HG03457 (cell line): Measurements from ENCODE around the gene OR4M1.
"Not testable (repeated sequence)": the region's sequence is repeated elsewhere in the genome, so short reads cannot be mapped to it uniquely, and the experiment has no call there.

ENCODE experiments used
- ATAC-seq: cut with Tn5 transposase; IDR thresholded peaks from one replicate; pipeline ENCODE4 v1.9.1; 2021; ENCODE audit warnings: moderate number of reproducible peaks; ENCODE audit not compliant: unreplicated experiment

The OR4M1 gene

DNA sequence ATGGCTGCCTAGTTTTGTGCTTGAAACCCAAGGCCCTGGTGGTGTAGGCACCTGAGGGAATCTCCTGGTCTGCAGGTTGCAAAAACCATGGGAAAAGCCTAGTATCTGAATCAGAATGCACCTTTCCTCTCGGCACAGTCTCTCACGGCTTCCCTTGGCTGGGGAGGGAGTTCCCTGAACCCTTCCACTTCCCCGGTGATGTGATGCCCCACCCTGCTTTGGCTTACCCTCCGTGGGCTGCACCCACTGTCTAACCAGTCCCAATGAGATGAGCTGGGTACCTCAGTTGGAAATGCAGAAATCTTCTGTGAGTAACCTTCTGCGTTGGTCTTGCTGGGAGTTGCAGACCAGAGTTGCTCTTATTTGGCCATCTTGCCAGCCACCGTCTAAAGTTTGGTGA is 47.7 kb downstream of the OR4M1 start:
- ATAC-seq: not testable (repeated sequence)

DNA sequence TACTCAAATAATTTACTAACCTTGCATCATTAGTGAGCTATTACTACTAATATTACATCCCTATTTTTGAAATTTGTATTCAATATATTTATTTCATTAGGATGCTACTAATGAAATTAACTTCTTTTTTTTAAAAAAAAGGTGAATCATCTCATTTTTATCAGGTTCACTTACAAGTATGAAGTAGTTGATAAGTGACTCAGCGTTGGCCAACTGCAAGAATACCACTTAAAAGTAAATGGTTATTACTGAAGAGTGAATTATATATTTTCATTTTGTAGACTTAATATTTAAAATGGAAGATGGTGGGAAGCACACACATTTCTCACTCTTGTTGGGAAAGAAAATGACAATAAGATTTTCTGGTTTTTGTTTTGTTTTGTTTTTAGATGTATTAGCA is 49.9 kb downstream of the OR4M1 start:
- no peak for ATAC-seq

DNA sequence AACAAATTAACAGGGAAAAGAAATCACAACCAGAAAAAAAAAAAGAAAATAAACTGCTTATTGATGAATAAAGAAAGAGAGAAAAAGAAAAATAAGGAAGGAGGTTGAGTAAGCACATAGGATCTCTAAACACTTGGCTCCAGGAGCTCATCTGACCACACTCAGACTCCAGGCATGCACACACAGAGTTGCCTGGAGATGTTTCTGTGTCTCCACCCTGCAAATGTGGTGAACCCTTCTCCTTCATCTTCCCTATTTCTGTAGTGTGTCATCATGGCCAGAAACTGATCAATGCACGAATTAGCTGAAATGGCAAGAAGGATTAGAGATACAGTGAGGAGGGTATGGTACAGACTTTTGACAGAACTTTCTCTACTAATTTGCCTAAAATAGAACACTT is 50.5 kb downstream of the OR4M1 start:
- no peak for ATAC-seq

DNA sequence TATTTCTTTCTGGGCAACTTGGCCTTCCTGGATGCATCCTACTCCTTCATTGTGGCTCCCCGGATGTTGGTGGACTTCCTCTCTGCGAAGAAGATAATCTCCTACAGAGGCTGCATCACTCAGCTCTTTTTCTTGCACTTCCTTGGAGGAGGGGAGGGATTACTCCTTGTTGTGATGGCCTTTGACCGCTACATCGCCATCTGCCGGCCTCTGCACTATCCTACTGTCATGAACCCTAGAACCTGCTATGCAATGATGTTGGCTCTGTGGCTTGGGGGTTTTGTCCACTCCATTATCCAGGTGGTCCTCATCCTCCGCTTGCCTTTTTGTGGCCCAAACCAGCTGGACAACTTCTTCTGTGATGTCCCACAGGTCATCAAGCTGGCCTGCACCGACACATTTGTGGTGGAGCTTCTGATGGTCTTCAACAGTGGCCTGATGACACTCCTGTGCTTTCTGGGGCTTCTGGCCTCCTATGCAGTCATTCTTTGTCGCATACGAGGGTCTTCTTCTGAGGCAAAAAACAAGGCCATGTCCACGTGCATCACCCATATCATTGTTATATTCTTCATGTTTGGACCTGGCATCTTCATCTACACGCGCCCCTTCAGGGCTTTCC is 54.4 kb downstream of the OR4M1 start:
- ATAC-seq: not testable (repeated sequence)

DNA sequence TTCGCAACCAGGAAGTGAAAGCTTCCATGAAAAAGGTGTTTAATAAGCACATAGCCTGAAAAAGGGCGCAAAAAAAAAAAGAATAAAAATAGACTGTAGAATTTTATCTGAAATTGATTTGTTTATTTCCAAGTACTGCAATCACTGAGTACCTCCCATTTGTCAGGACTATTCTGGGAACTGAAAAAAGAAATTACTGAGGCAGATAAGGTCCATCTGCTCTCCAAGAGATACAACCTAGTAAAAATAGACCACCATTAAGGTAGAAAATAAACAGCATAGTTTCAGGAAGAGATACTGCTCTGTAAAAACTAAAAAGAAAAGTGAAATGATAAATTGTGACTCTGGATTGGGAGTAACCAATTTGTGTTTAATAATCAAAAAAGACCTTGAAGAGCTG is 55.0 kb downstream of the OR4M1 start:
- ATAC-seq: no peak
